Activated CD4-positive, alpha-beta memory T cell treated with anti-CD3 and anti-CD28 coated beads for 36 hours (primary cell): ENCODE results near the gene DPYD. TPM values are rescaled to one million over a fixed set of nuclear protein-coding genes. Genes with fewer than 3 reads are reported as not detected.

Source experiments
- CTCF ChIA-PET: fragments of 350-600 bp; sonication (Branson Sonifier 250); formaldehyde crosslinking; loops from one replicate; lab custom pipeline; 2021; ENCODE audit warnings: antibody characterized with exemption, inconsistent platforms; lab: Charles Lee
- POLR2A ChIA-PET: fragments of 350-600 bp; sonication (Branson Sonifier 250); formaldehyde crosslinking; loops from one replicate; lab custom pipeline; 2021; ENCODE audit warnings: antibody characterized with exemption; lab: Charles Lee
- DNase-seq: peaks from one replicate; pipeline ENCODE4 v3.0.0-alpha.2; 2020
- H3K27ac Mint-ChIP-seq: one replicate; pipeline ENCODE4 v1.8.0; 2021; ENCODE audit warnings: mixed read lengths
- H3K27me3 Mint-ChIP-seq: one replicate; pipeline ENCODE4 v1.8.0; 2021; ENCODE audit warnings: mixed read lengths
- H3K36me3 Mint-ChIP-seq: one replicate; pipeline ENCODE4 v1.8.0; 2021; ENCODE audit warnings: mixed read lengths
- H3K4me1 Mint-ChIP-seq: one replicate; pipeline ENCODE4 v1.8.0; 2021; ENCODE audit warnings: low read depth, mixed read lengths
- H3K4me3 Mint-ChIP-seq: one replicate; pipeline ENCODE4 v1.8.0; 2021; ENCODE audit warnings: mild to moderate bottlenecking, mixed read lengths
- H3K9me3 Mint-ChIP-seq: one replicate; pipeline ENCODE4 v1.8.0; 2021; ENCODE audit warnings: mixed read lengths
- intact Hi-C: fragments of 100-400 bp; cut with micrococcal nuclease; formaldehyde crosslinking; loops from one replicate; pipeline ENCODE4 v1.15.1; 2023
- total RNA-seq, 2 experiments: library from RNA; stranded (reverse); gene quantifications; one replicate each; pipeline ENCODE4 v1.2.3, GENCODE V29; 2021

DPYD gene
- total RNA-seq, 2 experiments from 2014 or later: 11.8 to 12.2 TPM

- no peaks in the 10 kb centered on the region for H3K27me3 Mint-ChIP-seq
- ChIA-PET CTCF (no interaction called here), POLR2A (no interaction called here)
- intact Hi-C loops: no loop called here
- H3K36me3 Mint-ChIP-seq: peaks cover 1% of the 10 kb centered on the region
- no peak overlapping the region for H3K4me3 Mint-ChIP-seq
- H3K4me1 Mint-ChIP-seq: no peaks in the 10 kb centered on the region
- H3K9me3 Mint-ChIP-seq: no peaks in the 10 kb centered on the region
- no peak for DNase-seq
- no peak overlapping the region for H3K27ac Mint-ChIP-seq
Measured at GRCh38 chr1:97827887-97828286, 92.9 kb downstream of the DPYD start.

- Mint-ChIP-seq H3K27me3 (no peaks in the 10 kb centered on the region), H3K36me3 (peaks cover 1% of the 10 kb centered on the region), H3K4me3 (no peak overlapping the region), H3K4me1 (no peaks in the 10 kb centered on the region), H3K27ac (no peak overlapping the region), H3K9me3 (no peaks in the 10 kb centered on the region)
- no peak for DNase-seq
- intact Hi-C loops: no loop called here
- POLR2A ChIA-PET: no interaction called here
- CTCF ChIA-PET: interaction anchor here (0.7 kb wide), 1 partner anchor 302 kb away, joined by 3 read pairs; no protein-coding TSS in a partner anchor
Measured at GRCh38 chr1:97826820-97827219, 94.0 kb downstream of the DPYD start.

DNA sequence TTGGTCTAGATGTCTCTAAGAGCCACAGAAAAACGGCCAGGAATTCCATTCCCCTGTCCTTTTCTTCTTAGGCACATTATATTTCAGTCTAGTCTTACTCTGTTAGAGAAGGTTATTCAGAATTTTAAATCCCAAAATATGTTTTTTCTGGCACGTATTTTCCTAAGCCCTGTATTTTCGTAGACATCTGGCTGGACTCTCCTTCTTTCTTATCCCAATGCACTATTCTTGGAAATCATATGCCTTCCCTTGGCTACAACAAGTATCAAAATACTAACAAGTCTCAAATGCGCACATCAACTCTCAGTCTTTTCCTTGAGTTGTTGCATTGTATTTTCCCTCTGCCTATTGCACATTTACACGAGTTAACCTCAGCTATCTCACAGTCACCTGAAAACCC lies 96.2 kb downstream of the DPYD start:
- no peak for DNase-seq
- Mint-ChIP-seq H3K36me3 (peaks cover 1% of the 10 kb centered on the region), H3K27ac (no peak overlapping the region), H3K9me3 (no peaks in the 10 kb centered on the region), H3K4me3 (no peak overlapping the region), H3K27me3 (no peaks in the 10 kb centered on the region), H3K4me1 (no peaks in the 10 kb centered on the region)
- ChIA-PET POLR2A (no interaction called here), CTCF (no interaction called here)
- intact Hi-C loops: no loop called here

DNA sequence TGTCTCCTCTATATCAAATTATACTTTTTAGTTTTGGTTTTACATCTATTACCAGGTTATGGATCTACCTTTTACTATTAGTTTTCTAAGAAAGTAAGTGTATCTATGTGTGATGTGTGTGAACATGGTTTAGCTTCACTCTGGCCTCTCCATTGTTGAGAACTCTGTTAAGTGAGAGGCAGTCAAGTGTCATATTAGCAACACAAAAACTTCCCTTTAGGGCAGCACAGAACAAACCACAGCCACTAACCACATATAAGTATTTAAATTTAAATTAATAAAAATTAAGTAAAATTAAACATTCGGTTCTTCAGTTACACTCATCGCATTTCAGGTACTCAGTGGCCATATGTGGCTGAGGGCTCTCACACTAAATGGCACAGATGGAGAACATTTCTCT lies 96.6 kb downstream of the DPYD start:
- ChIA-PET CTCF (no interaction called here), POLR2A (no interaction called here)
- H3K36me3 Mint-ChIP-seq: peaks cover 1% of the 10 kb centered on the region
- H3K9me3 Mint-ChIP-seq: no peaks in the 10 kb centered on the region
- no peaks in the 10 kb centered on the region for H3K27me3 Mint-ChIP-seq
- no peak for DNase-seq
- no peak overlapping the region for H3K4me3 Mint-ChIP-seq
- intact Hi-C loops: no loop called here
- H3K27ac Mint-ChIP-seq: no peak overlapping the region
- no peaks in the 10 kb centered on the region for H3K4me1 Mint-ChIP-seq

- H3K27me3 Mint-ChIP-seq: no peaks in the 10 kb centered on the region
- H3K4me1 Mint-ChIP-seq: no peaks in the 10 kb centered on the region
- no peak for DNase-seq
- ChIA-PET CTCF (interaction anchor here (0.7 to 1.5 kb wide), 6 partner anchors 32 to 856 kb away, joined by 3 to 4 read pairs (median 4); no protein-coding TSS in a partner anchor), POLR2A (no interaction called here)
- intact Hi-C loops: loop anchor here (1.0 to 2.0 kb wide), 3 partner anchors 151 to 854 kb away; no protein-coding TSS in a partner anchor
- no peaks in the 10 kb centered on the region for H3K36me3 Mint-ChIP-seq
- H3K9me3 Mint-ChIP-seq: no peaks in the 10 kb centered on the region
- no peak overlapping the region for H3K4me3 Mint-ChIP-seq
- H3K27ac Mint-ChIP-seq: no peak overlapping the region
Measured at GRCh38 chr1:97820470-97821188, 100.2 kb downstream of the DPYD start.

DNA sequence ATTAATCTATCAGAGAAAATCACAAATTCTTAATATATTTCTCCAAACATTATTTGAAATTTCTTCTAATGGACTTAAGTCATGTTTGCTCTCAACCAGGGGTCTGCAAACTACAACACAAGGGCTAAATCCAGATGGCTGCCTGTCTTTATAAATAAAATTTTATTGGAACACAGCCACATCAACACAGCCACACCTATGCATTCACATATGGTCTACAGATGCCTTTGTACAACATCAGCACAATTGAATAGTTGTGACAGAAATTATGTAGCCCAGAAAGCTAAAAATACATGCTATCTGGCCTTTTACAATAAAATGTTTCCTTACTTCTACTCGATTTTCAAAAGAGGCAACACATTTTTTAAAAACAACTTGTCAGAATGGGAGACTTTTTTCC lies 103.9 kb downstream of the DPYD start:
- Mint-ChIP-seq H3K27ac (no peak overlapping the region), H3K4me1 (peaks cover 4% of the 10 kb centered on the region), H3K27me3 (no peaks in the 10 kb centered on the region), H3K9me3 (no peaks in the 10 kb centered on the region), H3K4me3 (no peak overlapping the region), H3K36me3 (peaks cover 4% of the 10 kb centered on the region)
- DNase-seq: no peak
- POLR2A ChIA-PET: no interaction called here
- intact Hi-C loops: loop anchor here (5.0 kb wide), 1 partner anchor 235 kb away; no protein-coding TSS in a partner anchor
- CTCF ChIA-PET: interaction anchor here (0.9 to 1.2 kb wide), 2 partner anchors 237 to 678 kb away, joined by 3 to 5 read pairs; no protein-coding TSS in a partner anchor

- no peak overlapping the region for H3K27ac Mint-ChIP-seq
- no peaks in the 10 kb centered on the region for H3K9me3 Mint-ChIP-seq
- intact Hi-C loops: loop anchor here (5.0 kb wide), 1 partner anchor 237 kb away; no protein-coding TSS in a partner anchor
- DNase-seq: no peak
- peaks cover 10% of the 10 kb centered on the region for H3K36me3 Mint-ChIP-seq
- no peak overlapping the region for H3K4me3 Mint-ChIP-seq
- ChIA-PET POLR2A (no interaction called here), CTCF (no interaction called here)
- no peaks in the 10 kb centered on the region for H3K27me3 Mint-ChIP-seq
- H3K4me1 Mint-ChIP-seq: peaks cover 4% of the 10 kb centered on the region
Measured at GRCh38 chr1:97814804-97815203, 106.0 kb downstream of the DPYD start.

GRCh38 chr1:97814121-97814520 lies 106.7 kb downstream of the DPYD start:
- CTCF ChIA-PET: no interaction called here
- intact Hi-C loops: no loop called here
- H3K27me3 Mint-ChIP-seq: no peaks in the 10 kb centered on the region

DNA sequence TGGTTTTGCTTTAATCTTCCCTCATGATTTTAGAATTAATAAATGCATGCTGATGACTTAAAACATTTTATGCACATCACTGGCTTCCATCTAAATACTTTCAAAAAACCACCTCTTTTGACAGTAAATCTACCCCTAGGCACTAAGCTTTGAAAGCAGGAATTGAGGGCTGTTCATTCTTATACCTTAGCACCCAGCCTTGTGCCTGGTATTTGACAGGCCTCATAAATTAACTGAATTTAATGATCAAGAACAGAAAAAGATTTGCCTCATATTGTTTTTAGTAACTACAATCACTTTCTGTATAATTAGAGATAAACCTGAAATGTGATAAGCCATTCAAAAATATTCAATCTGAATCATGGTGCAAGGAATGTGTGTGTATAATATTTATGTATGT lies 108.8 kb downstream of the DPYD start:
- H3K4me1 Mint-ChIP-seq: peaks cover 4% of the 10 kb centered on the region
- no peak overlapping the region for H3K27ac Mint-ChIP-seq
- H3K27me3 Mint-ChIP-seq: no peaks in the 10 kb centered on the region
- intact Hi-C loops: no loop called here
- ChIA-PET CTCF (no interaction called here), POLR2A (no interaction called here)
- H3K4me3 Mint-ChIP-seq: no peak overlapping the region
- H3K9me3 Mint-ChIP-seq: no peaks in the 10 kb centered on the region
- DNase-seq: no peak
- H3K36me3 Mint-ChIP-seq: peaks cover 14% of the 10 kb centered on the region

More at GRCh38 chr1:97814121-97814520, 106.7 kb downstream of the DPYD start:
- Mint-ChIP-seq H3K36me3 (peaks cover 14% of the 10 kb centered on the region), H3K27ac (no peak overlapping the region), H3K4me3 (no peak overlapping the region), H3K9me3 (no peaks in the 10 kb centered on the region), H3K4me1 (peaks cover 4% of the 10 kb centered on the region)
- no peak for DNase-seq
- POLR2A ChIA-PET: no interaction called here

GRCh38 chr1:97806996-97807520 lies 113.8 kb downstream of the DPYD start:
- no peak overlapping the region for H3K4me3 Mint-ChIP-seq
- H3K4me1 Mint-ChIP-seq: peaks cover 4% of the 10 kb centered on the region
- POLR2A ChIA-PET: no interaction called here
- intact Hi-C loops: no loop called here
- DNase-seq: no peak
- no peaks in the 10 kb centered on the region for H3K27me3 Mint-ChIP-seq
- no peak overlapping the region for H3K27ac Mint-ChIP-seq
- peaks cover 10% of the 10 kb centered on the region for H3K36me3 Mint-ChIP-seq
- no peaks in the 10 kb centered on the region for H3K9me3 Mint-ChIP-seq
- CTCF ChIA-PET: no interaction called here

DNA sequence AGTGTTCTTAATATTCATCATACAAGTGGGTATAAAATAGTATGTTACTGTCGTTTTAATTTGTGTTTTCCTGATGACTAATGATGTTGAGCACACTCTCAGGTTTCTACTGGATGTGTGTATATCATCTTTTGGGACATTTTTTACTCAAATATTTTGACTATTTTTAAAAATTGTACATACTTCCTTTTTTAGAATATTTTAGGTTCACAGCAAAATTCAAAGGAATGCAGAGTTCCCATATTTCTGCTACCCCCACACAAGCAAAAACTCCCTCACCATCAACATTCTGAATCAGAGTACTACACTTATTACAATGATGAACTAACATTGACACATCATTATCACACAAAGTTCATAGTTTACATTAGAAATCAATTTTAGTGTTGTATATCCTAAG lies 114.5 kb downstream of the DPYD start:
- H3K27me3 Mint-ChIP-seq: no peaks in the 10 kb centered on the region
- no peaks in the 10 kb centered on the region for H3K9me3 Mint-ChIP-seq
- H3K27ac Mint-ChIP-seq: no peak overlapping the region
- no peak overlapping the region for H3K4me3 Mint-ChIP-seq
- peaks cover 4% of the 10 kb centered on the region for H3K4me1 Mint-ChIP-seq
- ChIA-PET CTCF (no interaction called here), POLR2A (no interaction called here)
- intact Hi-C loops: no loop called here
- H3K36me3 Mint-ChIP-seq: peaks cover 10% of the 10 kb centered on the region
- no peak for DNase-seq

DNA sequence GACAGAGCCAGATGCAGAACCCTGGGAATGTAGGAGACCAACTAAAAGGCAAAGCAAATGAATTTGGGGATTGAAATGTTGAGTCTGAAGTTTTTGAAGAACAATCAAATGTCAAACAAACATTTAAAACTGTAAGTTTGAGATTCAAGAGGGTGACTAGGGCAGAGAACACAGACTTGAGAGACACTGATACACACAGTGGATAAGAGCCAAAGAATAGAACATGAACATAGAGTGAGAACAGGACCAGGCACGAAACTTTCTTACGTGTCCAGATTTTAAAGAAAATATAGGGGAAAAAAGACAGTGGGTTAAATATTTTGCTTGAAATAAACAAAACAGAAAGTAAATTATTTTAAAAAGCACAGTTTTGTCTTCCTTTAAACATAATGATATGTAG lies 115.7 kb downstream of the DPYD start:
- no peaks in the 10 kb centered on the region for H3K27me3 Mint-ChIP-seq
- H3K27ac Mint-ChIP-seq: no peak overlapping the region
- H3K36me3 Mint-ChIP-seq: peaks cover 4% of the 10 kb centered on the region
- POLR2A ChIA-PET: no interaction called here
- peaks cover 4% of the 10 kb centered on the region for H3K4me1 Mint-ChIP-seq
- H3K9me3 Mint-ChIP-seq: no peaks in the 10 kb centered on the region
- no peak overlapping the region for H3K4me3 Mint-ChIP-seq
- intact Hi-C loops: no loop called here
- no peak for DNase-seq
- CTCF ChIA-PET: interaction anchor here (1.0 kb wide), 1 partner anchor 8 kb away, joined by 3 read pairs; no protein-coding TSS in a partner anchor
